Right lobe of liver (tissue), 4 donors: ENCODE data around the gene SUCLA2.

ENCODE experiments used
- POLR2A ChIP-seq: fragments of 450-650 bp; IDR thresholded peaks from one replicate; pipeline ENCODE4 v1.6.1; 2017; ENCODE audit warnings: antibody characterized with exemption, mild to moderate bottlenecking
- TF ChIP-seq, protein P1 (sequence below), 4 donors: fragments of 200-600 bp in 3 of 4; fragments of 450-650 bp in 1 of 4; IDR thresholded peaks; one replicate each; pipeline versions ENCODE4 v1.5.1 to v1.8.0; 2016 to 2022; ENCODE audit warnings: antibody characterized with exemption in 4 of 4, mild to moderate bottlenecking in 2 of 4
- donor health status: DM: no; HTN: no; CAD: no.
- donor health status: DM: no; HTN: no; CAD: no.
- donor health status: DM: no; HTN: yes; CAD: no.

DNA sequence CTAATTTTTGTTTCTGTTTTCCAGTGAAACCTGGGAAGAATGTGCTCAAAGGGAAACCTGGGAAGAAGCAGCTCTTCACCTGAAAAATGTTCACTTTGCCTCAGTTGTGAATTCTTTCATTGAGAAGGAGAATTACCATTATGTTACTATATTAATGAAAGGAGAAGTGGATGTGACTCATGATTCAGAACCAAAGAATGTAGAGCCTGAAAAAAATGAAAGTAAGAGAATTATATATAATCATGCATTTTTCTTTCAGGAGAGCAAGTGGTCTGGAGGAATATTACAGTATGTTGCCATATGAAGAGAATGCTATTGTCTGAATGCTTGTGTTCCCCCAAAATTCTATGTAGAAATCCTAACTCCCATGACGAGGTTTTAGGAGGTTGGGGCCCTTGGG is 39.8 kb upstream of the SUCLA2 start:
- TF ChIP-seq, protein P1, sequence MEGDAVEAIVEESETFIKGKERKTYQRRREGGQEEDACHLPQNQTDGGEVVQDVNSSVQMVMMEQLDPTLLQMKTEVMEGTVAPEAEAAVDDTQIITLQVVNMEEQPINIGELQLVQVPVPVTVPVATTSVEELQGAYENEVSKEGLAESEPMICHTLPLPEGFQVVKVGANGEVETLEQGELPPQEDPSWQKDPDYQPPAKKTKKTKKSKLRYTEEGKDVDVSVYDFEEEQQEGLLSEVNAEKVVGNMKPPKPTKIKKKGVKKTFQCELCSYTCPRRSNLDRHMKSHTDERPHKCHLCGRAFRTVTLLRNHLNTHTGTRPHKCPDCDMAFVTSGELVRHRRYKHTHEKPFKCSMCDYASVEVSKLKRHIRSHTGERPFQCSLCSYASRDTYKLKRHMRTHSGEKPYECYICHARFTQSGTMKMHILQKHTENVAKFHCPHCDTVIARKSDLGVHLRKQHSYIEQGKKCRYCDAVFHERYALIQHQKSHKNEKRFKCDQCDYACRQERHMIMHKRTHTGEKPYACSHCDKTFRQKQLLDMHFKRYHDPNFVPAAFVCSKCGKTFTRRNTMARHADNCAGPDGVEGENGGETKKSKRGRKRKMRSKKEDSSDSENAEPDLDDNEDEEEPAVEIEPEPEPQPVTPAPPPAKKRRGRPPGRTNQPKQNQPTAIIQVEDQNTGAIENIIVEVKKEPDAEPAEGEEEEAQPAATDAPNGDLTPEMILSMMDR (IDR thresholded peaks at IDR 0.05): no peak
- no peak for TF ChIP-seq POLR2A
